SK-N-SH (cell line): Measurements from ENCODE around the gene PLEKHA3. TPM values are rescaled to one million over a fixed set of nuclear protein-coding genes. Genes with fewer than 3 reads are reported as not detected.

Source experiments
- CTCF ChIA-PET: fragments of 300-600, 350-600 bp; formaldehyde crosslinking; extraction: SDS; loops from one replicate; lab custom pipeline; 2021; lab: Yijun Ruan, JAX
- POLR2A ChIA-PET: fragments of 350-600 bp; sonication (Branson Sonifier 250); formaldehyde crosslinking; extraction: SDS; loops from one replicate; lab custom pipeline; 2020; ENCODE audit warnings: antibody characterized with exemption, inconsistent platforms; lab: Yijun Ruan, JAX
- DNase-seq: peaks from one replicate; pipeline ENCODE4 v3.0.0; 2012
- H2AFZ ChIP-seq: fragments of 200-600 bp; sonication (generic); 2 replicates; pipeline ENCODE4 v1.8.1; 2016; ENCODE audit warnings: antibody characterized with exemption, mild to moderate bottlenecking, low read depth
- H3F3A ChIP-seq: fragments of 200-600 bp; sonication (generic); replicated peaks from 2 replicates; pipeline ENCODE3; 2016; ENCODE audit warnings: antibody characterized with exemption, mild to moderate bottlenecking; ENCODE audit not compliant: insufficient read depth
- H3K27ac ChIP-seq, 2 experiments: fragments of 200-500 bp in 1 of 2; fragments of 200-600 bp in 1 of 2; sonication (Bioruptor generic) in 1 of 2; sonication (generic), shearing (Covaris generic) in 1 of 2; 2 replicates each; pipeline versions ENCODE4 v1.5.1 to v1.6.1; 2014 to 2016; ENCODE audit warnings: low read depth in 2 of 2, inconsistent platforms in 1 of 2, low read length in 1 of 2, mild to moderate bottlenecking in 1 of 2, mixed read lengths in 1 of 2
- H3K27me3 ChIP-seq: fragments of 200-600 bp; sonication (generic), shearing (Covaris generic); 2 replicates; pipeline ENCODE4 v1.6.1; 2016; ENCODE audit warnings: mixed run types; ENCODE audit not compliant: insufficient read depth
- H3K36me3 ChIP-seq, 2 experiments: fragments of 200-500 bp in 1 of 2; fragments of 200-600 bp in 1 of 2; sonication (Bioruptor generic) in 1 of 2; sonication (generic) in 1 of 2; replicated peaks in 1 of 2; 2 replicates each; pipeline versions ENCODE3 to v1.5.1; 2014 to 2016; ENCODE audit warnings: low read length in 1 of 2, mild to moderate bottlenecking in 1 of 2; ENCODE audit not compliant: insufficient read depth in 2 of 2, control insufficient read depth in 1 of 2
- H3K4me1 ChIP-seq, 2 experiments: fragments of 200-500 bp in 1 of 2; fragments of 200-600 bp in 1 of 2; sonication (Bioruptor generic) in 1 of 2; sonication (generic), shearing (Covaris generic) in 1 of 2; 2 replicates each; pipeline versions ENCODE4 v1.5.1 to v1.6.1; 2014 to 2016; ENCODE audit warnings: low read depth in 1 of 2, low read length in 1 of 2, mixed run types in 1 of 2; ENCODE audit not compliant: insufficient read depth in 2 of 2, control insufficient read depth in 1 of 2
- H3K4me2 ChIP-seq: fragments of 200-600 bp; sonication (generic), shearing (Covaris generic); 2 replicates; pipeline ENCODE4 v1.6.1; 2017; ENCODE audit warnings: mixed run types
- H3K4me3 ChIP-seq, 2 experiments: fragments of 200-500 bp in 1 of 2; fragments of 200-600 bp in 1 of 2; sonication (Bioruptor generic) in 1 of 2; sonication (generic), shearing (Covaris generic) in 1 of 2; 2 replicates each; pipeline versions ENCODE4 v1.5.1 to v1.8.1; 2014 to 2016; ENCODE audit warnings: low read depth in 2 of 2, inconsistent platforms in 1 of 2, low read length in 1 of 2, mild to moderate bottlenecking in 1 of 2, mixed read lengths in 1 of 2, moderate library complexity in 1 of 2
- H3K79me2 ChIP-seq: fragments of 200-600 bp; sonication (generic); 2 replicates; pipeline ENCODE4 v1.8.1; 2017; ENCODE audit warnings: mild to moderate bottlenecking; ENCODE audit not compliant: insufficient read depth
- H3K9ac ChIP-seq: fragments of 200-600 bp; sonication (generic); 2 replicates; pipeline ENCODE4 v1.6.1; 2017; ENCODE audit warnings: mixed run types
- H3K9me2 ChIP-seq: fragments of 200-600 bp; sonication (generic); 2 replicates; pipeline ENCODE4 v1.6.1; 2017; ENCODE audit warnings: mixed run types
- H3K9me3 ChIP-seq: fragments of 200-600 bp; sonication (generic); 2 replicates; pipeline ENCODE4 v1.6.1; 2017; ENCODE audit warnings: mixed run types, mild to moderate bottlenecking, moderate library complexity
- H4K20me1 ChIP-seq: fragments of 200-600 bp; sonication (generic); 2 replicates; pipeline ENCODE4 v1.6.1; 2017; ENCODE audit warnings: mild to moderate bottlenecking, mixed run types; ENCODE audit not compliant: insufficient read depth
- CHD2 ChIP-seq: fragments of 150-350 bp; IDR thresholded peaks from 2 replicates; pipeline ENCODE4 v1.6.1; 2018; ENCODE audit warnings: low read length; ENCODE audit not compliant: partially characterized antibody
- ELF1 ChIP-seq: IDR thresholded peaks from 2 replicates; pipeline ENCODE4 v1.4.0; 2012
- EP300 ChIP-seq, 2 experiments: IDR thresholded peaks; 2 replicates each; pipeline versions ENCODE4 v1.4.0 to v1.6.1; 2012; ENCODE audit warnings: borderline replicate concordance in 1 of 2, low read depth in 1 of 2, low read length in 1 of 2
- GABPA ChIP-seq: IDR thresholded peaks from 2 replicates; pipeline ENCODE4 v1.4.0; 2012; ENCODE audit warnings: low read depth, mild to moderate bottlenecking
- GATA2 ChIP-seq: sonication (generic); formaldehyde crosslinking; IDR thresholded peaks from 2 replicates; pipeline ENCODE4 v1.5.0; 2020; ENCODE audit warnings: mild to moderate bottlenecking, missing genetic modification reagents
- MAX ChIP-seq: IDR thresholded peaks from 2 replicates; pipeline ENCODE4 v1.4.0; 2012; ENCODE audit warnings: low read depth
- MEF2A ChIP-seq: IDR thresholded peaks from 2 replicates; pipeline ENCODE4 v1.4.0; 2012; ENCODE audit warnings: low read depth, borderline replicate concordance
- NFIC ChIP-seq: IDR thresholded peaks from 2 replicates; pipeline ENCODE4 v1.4.0; 2012; ENCODE audit warnings: borderline replicate concordance
- NRF1 ChIP-seq: IDR thresholded peaks from 2 replicates; pipeline ENCODE4 v1.6.1; 2012; ENCODE audit warnings: low read depth, mild to moderate bottlenecking, low read length
- POLR2AphosphoS5 ChIP-seq: IDR thresholded peaks from 2 replicates; pipeline ENCODE4 v1.6.1; 2012; ENCODE audit warnings: low read depth, low read length
- RAD21 ChIP-seq: IDR thresholded peaks from 2 replicates; pipeline ENCODE4 v1.6.1; 2012; ENCODE audit warnings: mild to moderate bottlenecking, low read length
- RCOR1 ChIP-seq: fragments of 150-350 bp; IDR thresholded peaks from 2 replicates; pipeline ENCODE4 v1.6.1; 2017; ENCODE audit warnings: antibody characterized with exemption, low read length
- RXRA ChIP-seq: IDR thresholded peaks from 2 replicates; pipeline ENCODE4 v1.4.0; 2012; ENCODE audit warnings: low read depth, mild to moderate bottlenecking, borderline replicate concordance
- SIN3A ChIP-seq: IDR thresholded peaks from 2 replicates; pipeline ENCODE4 v1.6.1; 2012; ENCODE audit warnings: low read depth, mild to moderate bottlenecking, low read length, moderate library complexity, borderline replicate concordance
- WGBS: methylation state at CpG from one replicate; pipeline ENCODE4 v1.1.6; 2017; ENCODE audit warnings: low lambda C conversion rate; 5-methylcytosine and 5-hydroxymethylcytosine counted together
- polyA plus RNA-seq, 3 experiments: library from polyadenylated mRNA; depleted of rRNA; stranded (reverse); fragments of >200 nt; gene quantifications; 2 replicates each; pipeline ENCODE4 v1.2.3, GENCODE V29; 2012

Gene PLEKHA3
- polyA plus RNA-seq, 1 of the 3 experiments (the other 2 are of a cell fraction): 5.7 TPM

- TF ChIP-seq MEF2A (no peak), CHD2 (no peak), EP300 (IDR thresholded peaks at IDR 0.05; ENCODE audit: borderline replicate concordance in 1 of 2, low read depth in 1 of 2, low read length in 1 of 2) (no peak), RAD21 (no peak), GABPA (no peak), GATA2 (no peak), SIN3A (no peak), NFIC (no peak)
- no peak overlapping the region for H3K4me3 ChIP-seq
- no peaks in the 10 kb centered on the region for H3K4me1 ChIP-seq
- ChIA-PET POLR2A (no interaction called here), CTCF (no interaction called here)
- H3K27ac ChIP-seq: no peak overlapping the region
- no peak for DNase-seq
- H3K9ac ChIP-seq: no peak overlapping the region
- no peaks in the 10 kb centered on the region for H3K9me2 ChIP-seq
- H4K20me1 ChIP-seq: no peaks in the 10 kb centered on the region
- H3K36me3 ChIP-seq: peaks cover 10 to 40% of the 10 kb centered on the region in 2 experiments
- 92% methylated on average over 8 of the region's 8 CpGs for WGBS
- H3K27me3 ChIP-seq: no peaks in the 10 kb centered on the region
- no peak overlapping the region for H2AFZ ChIP-seq
- H3K4me2 ChIP-seq: no peak overlapping the region
- H3K79me2 ChIP-seq: peaks cover 73% of the 10 kb centered on the region
- H3K9me3 ChIP-seq: no peaks in the 10 kb centered on the region
- H3F3A ChIP-seq: no peaks in the 10 kb centered on the region
These were observed 50.4 kb downstream of the PLEKHA3 start for GRCh38 chr2:178530625-178531142.

GRCh38 chr2:178531168-178531567 lies 50.9 kb downstream of the PLEKHA3 start:
- H3K79me2 ChIP-seq: peaks cover 68% of the 10 kb centered on the region
- peaks cover 10 to 44% of the 10 kb centered on the region in 2 experiments for H3K36me3 ChIP-seq
- no peaks in the 10 kb centered on the region for H3K27me3 ChIP-seq
- no peak for TF ChIP-seq RXRA
- TF ChIP-seq POLR2AphosphoS5: no peak
- TF ChIP-seq RCOR1: no peak
- no peak for TF ChIP-seq SIN3A
- TF ChIP-seq MAX: no peak
- TF ChIP-seq NRF1: no peak
- TF ChIP-seq, all 33 proteins: peak for 0
- Histone ChIP-seq H3K4me3 (no peak overlapping the region), H3F3A (no peaks in the 10 kb centered on the region), H4K20me1 (no peaks in the 10 kb centered on the region), H3K9me3 (no peaks in the 10 kb centered on the region), H3K27ac (no peak overlapping the region), H3K9me2 (no peaks in the 10 kb centered on the region), H3K4me2 (no peak overlapping the region), H3K4me1 (no peaks in the 10 kb centered on the region), H2AFZ (no peak overlapping the region), H3K9ac (no peak overlapping the region)
- DNase-seq: no peak
- ChIA-PET POLR2A (no interaction called here), CTCF (no interaction called here)
- WGBS: 88% methylated on average over 12 of the region's 12 CpGs

- peaks cover 37 to 77% of the 10 kb centered on the region in 2 experiments for H3K36me3 ChIP-seq
- POLR2A ChIA-PET: no interaction called here
- no peaks in the 10 kb centered on the region for H3K27me3 ChIP-seq
- no peak overlapping the region for H2AFZ ChIP-seq
- H3K9me3 ChIP-seq: no peaks in the 10 kb centered on the region
- H4K20me1 ChIP-seq: no peaks in the 10 kb centered on the region
- no peak for TF ChIP-seq ELF1
- H3K9me2 ChIP-seq: no peaks in the 10 kb centered on the region
- peaks cover 34% of the 10 kb centered on the region for H3K79me2 ChIP-seq
- H3K9ac ChIP-seq: no peak overlapping the region
- no peak overlapping the region for H3K4me3 ChIP-seq
- CTCF ChIA-PET: interaction anchor here (1.0 to 1.5 kb wide), 4 partner anchors 14 to 22 kb away, joined by 3 to 4 read pairs (median 4); no protein-coding TSS in a partner anchor
- DNase-seq: no peak
- no peaks in the 10 kb centered on the region for H3K4me1 ChIP-seq
- 87% methylated on average over 4 of the region's 4 CpGs for WGBS
- no peaks in the 10 kb centered on the region for H3F3A ChIP-seq
- no peak overlapping the region for H3K27ac ChIP-seq
- H3K4me2 ChIP-seq: no peak overlapping the region
These were observed 55.8 kb downstream of the PLEKHA3 start for GRCh38 chr2:178536037-178536436.
